Measurements from ENCODE around the gene MATN4. TPM values are rescaled to one million over a fixed set of nuclear protein-coding genes. Genes with fewer than 3 reads are reported as not detected.
A peak's percentile ranks its signal among the peaks of the same experiment; 100 is the strongest.

Gene MATN4
- total RNA-seq, 2 donors from 2014 or later = 0.34 TPM; not detected in 1

DNA sequence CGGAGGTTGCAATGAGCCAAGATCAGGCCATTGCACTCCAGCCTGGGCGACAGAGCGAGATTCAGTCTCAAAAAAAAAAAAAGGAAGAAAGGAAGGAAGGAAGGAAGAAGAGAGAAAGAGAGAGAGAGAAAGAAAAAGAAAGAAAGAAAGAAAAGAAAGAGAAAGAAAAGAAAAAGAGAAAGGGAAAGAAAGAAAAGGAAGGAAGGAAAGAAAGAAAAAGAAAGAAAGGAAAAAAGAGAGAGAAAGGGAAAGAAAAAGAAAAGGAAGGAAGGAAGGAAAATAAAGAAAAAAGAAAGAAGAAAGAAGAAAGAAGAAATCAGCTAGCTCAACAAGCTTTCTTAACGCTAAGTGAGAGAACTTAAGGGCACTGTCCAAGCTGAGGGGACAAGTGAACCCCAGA is 7.6 kb upstream of the MATN4 start:
- DNase-seq (ENCODE audit: low spot score) = no peak
- H3K36me3 ChIP-seq = no peaks in the 10 kb centered on the region
- H3K9me3 ChIP-seq = no peaks in the 10 kb centered on the region
- H3K27me3 ChIP-seq (replicated peaks; ENCODE audit: insufficient read depth) = peaks cover 6% of the 10 kb centered on the region
- H3K4me3 ChIP-seq = no peak overlapping the region
- intact Hi-C loops (cut with DNase I) = loop anchor here (2.0 to 5.0 kb wide), 3 partner anchors 57 to 457 kb away; no protein-coding TSS in a partner anchor
- 93% methylated on average over 4 of the region's 4 CpGs for WGBS
- TF ChIP-seq CTCF (IDR thresholded peaks at IDR 0.05) (no peak), POLR2AphosphoS5 (IDR thresholded peaks at IDR 0.05) (no peak), POLR2A (IDR thresholded peaks at IDR 0.05) (no peak)
- no peak overlapping the region for H3K27ac ChIP-seq
- no peaks in the 10 kb centered on the region for H3K4me1 ChIP-seq (replicated peaks)

- DNase-seq (ENCODE audit: low spot score) = no peak
These were observed 5.8 kb upstream of the MATN4 start for GRCh38 chr20:45313943-45314342.

GRCh38 chr20:45313065-45313695 is 5.1 kb upstream of the MATN4 start:
- WGBS = 92% methylated on average over 8 of the region's 8 CpGs
- H3K27me3 ChIP-seq (replicated peaks; ENCODE audit: insufficient read depth) = peaks cover 6% of the 10 kb centered on the region
- no peak for DNase-seq (ENCODE audit: low spot score)
- H3K4me1 ChIP-seq (replicated peaks) = no peaks in the 10 kb centered on the region
- H3K27ac ChIP-seq = no peak overlapping the region
- no peaks in the 10 kb centered on the region for H3K36me3 ChIP-seq
- H3K4me3 ChIP-seq = no peak overlapping the region
- no peaks in the 10 kb centered on the region for H3K9me3 ChIP-seq
- no peak for TF ChIP-seq CTCF (IDR thresholded peaks at IDR 0.05)
- TF ChIP-seq POLR2AphosphoS5 (IDR thresholded peaks at IDR 0.05) = no peak
- no peak for TF ChIP-seq POLR2A (IDR thresholded peaks at IDR 0.05)
- intact Hi-C loops (cut with DNase I) = no loop called here

More at GRCh38 chr20:45313943-45314342, 5.8 kb upstream of the MATN4 start:
- H3K4me1 ChIP-seq (replicated peaks) = no peaks in the 10 kb centered on the region
- H3K27ac ChIP-seq = no peak overlapping the region
- no peak overlapping the region for H3K4me3 ChIP-seq
- intact Hi-C loops (cut with DNase I) = no loop called here
- TF ChIP-seq POLR2A (IDR thresholded peaks at IDR 0.05) (no peak), CTCF (IDR thresholded peaks at IDR 0.05) (no peak), POLR2AphosphoS5 (IDR thresholded peaks at IDR 0.05) (no peak)
- 81% methylated on average over 11 of the region's 11 CpGs for WGBS
- H3K27me3 ChIP-seq (replicated peaks; ENCODE audit: insufficient read depth) = peaks cover 6% of the 10 kb centered on the region
- H3K9me3 ChIP-seq = no peaks in the 10 kb centered on the region
- no peaks in the 10 kb centered on the region for H3K36me3 ChIP-seq

GRCh38 chr20:45312241-45312640 is 4.1 kb upstream of the MATN4 start:
- intact Hi-C loops (cut with DNase I) = no loop called here
- 72% methylated on average over 18 of the region's 21 CpGs for WGBS
- DNase-seq (ENCODE audit: low spot score) = no peak
- Histone ChIP-seq H3K4me3 (no peak overlapping the region), H3K36me3 (no peaks in the 10 kb centered on the region), H3K27ac (no peak overlapping the region), H3K9me3 (no peaks in the 10 kb centered on the region), H3K4me1 (replicated peaks) (no peaks in the 10 kb centered on the region), H3K27me3 (replicated peaks; ENCODE audit: insufficient read depth) (peaks cover 6% of the 10 kb centered on the region)
- TF ChIP-seq POLR2A (IDR thresholded peaks at IDR 0.05) (no peak), CTCF (IDR thresholded peaks at IDR 0.05) (no peak), POLR2AphosphoS5 (IDR thresholded peaks at IDR 0.05) (no peak)

- H3K4me1 ChIP-seq (replicated peaks) = no peaks in the 10 kb centered on the region
- H3K36me3 ChIP-seq = no peaks in the 10 kb centered on the region
- intact Hi-C loops (cut with DNase I) = no loop called here
- H3K27ac ChIP-seq = no peak overlapping the region
- H3K9me3 ChIP-seq = no peaks in the 10 kb centered on the region
- TF ChIP-seq CTCF (IDR thresholded peaks at IDR 0.05) (peak in 3 of 4 experiments; percentile 53 to 80 (median 54)), POLR2A (IDR thresholded peaks at IDR 0.05) (no peak), POLR2AphosphoS5 (IDR thresholded peaks at IDR 0.05) (no peak)
- DNase-seq (ENCODE audit: low spot score) = peak; percentile 27
- H3K27me3 ChIP-seq (replicated peaks; ENCODE audit: insufficient read depth) = peaks cover 6% of the 10 kb centered on the region
- H3K4me3 ChIP-seq = no peak overlapping the region
- WGBS = 31% methylated on average over 33 of the region's 45 CpGs
These were observed 3.6 kb upstream of the MATN4 start for GRCh38 chr20:45311589-45312211.

All from prostate gland (tissue), 2 donors.